Omental fat pad (tissue), 4 donors: ENCODE results near the gene PAX9. TPM values are rescaled to one million over a fixed set of nuclear protein-coding genes. Genes with fewer than 3 reads are reported as not detected.

ENCODE experiments used
- ATAC-seq: fragments of 150-250 bp; one replicate; pipeline ENCODE4 v1.9.1; 2016; ENCODE audit warnings: mild to moderate bottlenecking, moderate library complexity; ENCODE audit not compliant: low FRiP score
- DNase-seq: peaks from one replicate; pipeline ENCODE4 v3.0.0-alpha.2; 2019; ENCODE audit warnings: low spot score
- CTCF ChIP-seq, 3 donors: fragments of 450-650 bp; IDR thresholded peaks; one replicate each; pipeline ENCODE4 v1.5.1; 2016 to 2017; ENCODE audit warnings: antibody characterized with exemption in 3 of 3, mild to moderate bottlenecking in 3 of 3, moderate library complexity in 2 of 3
- total RNA-seq, 4 donors: library from RNA; depleted of rRNA; stranded (reverse); fragments of >200 nt; gene quantifications; one replicate each; pipeline ENCODE4 v1.1.0, GENCODE V29; 2016

PAX9 gene
- total RNA-seq, 4 donors from 2014 or later, result not detected

DNA sequence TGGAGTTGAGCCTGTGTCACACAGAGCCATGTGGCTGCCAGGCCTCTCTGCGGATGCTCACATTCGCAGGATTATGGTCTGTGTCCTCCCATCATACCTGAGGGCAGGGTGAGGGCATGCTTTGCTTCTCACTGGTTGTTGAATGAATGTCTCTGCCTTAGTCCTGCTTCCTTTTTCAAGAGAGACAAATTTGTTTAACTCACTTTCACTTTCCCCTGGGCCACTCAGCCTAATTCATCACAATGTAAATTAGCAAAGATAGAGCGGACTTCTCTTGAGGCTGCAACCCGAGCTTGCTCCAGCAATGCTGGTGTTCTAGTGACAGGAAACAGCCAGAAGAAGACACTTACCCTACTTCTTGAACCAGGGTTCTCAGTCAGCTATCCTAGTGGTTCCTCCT, 35.5 kb upstream of the PAX9 start:
- TF ChIP-seq CTCF (IDR thresholded peaks at IDR 0.05), result no peak
- no peak for ATAC-seq

DNA sequence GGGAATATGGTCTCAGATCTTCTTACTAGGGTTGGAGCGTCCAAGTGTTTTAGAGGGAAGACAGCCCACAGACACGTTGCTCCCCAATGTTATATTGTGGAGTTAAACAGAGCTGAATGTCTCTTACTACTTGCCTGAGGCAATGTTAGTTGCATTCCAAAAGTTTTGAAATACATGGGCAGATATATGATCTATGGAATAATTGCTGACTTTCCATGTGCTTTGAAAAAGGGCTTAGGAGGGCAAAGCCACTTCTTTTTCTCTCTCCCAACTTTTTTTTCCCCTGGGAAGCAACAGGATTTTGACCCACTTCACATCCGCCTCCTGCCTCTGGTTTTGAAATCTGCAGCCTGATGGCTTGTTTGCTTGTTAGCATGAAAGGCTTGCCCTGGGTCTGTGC, 33.7 kb upstream of the PAX9 start:
- ATAC-seq (no peak), DNase-seq (no peak)
- TF ChIP-seq CTCF (IDR thresholded peaks at IDR 0.05), result no peak

More for the DNA sequence above, 35.5 kb upstream of the PAX9 start:
- DNase-seq, result no peak

- ATAC-seq (no peak), DNase-seq (no peak)
- TF ChIP-seq CTCF (IDR thresholded peaks at IDR 0.05), result no peak
These were observed 28.1 kb upstream of the PAX9 start for GRCh38 chr14:36633580-36633979.

GRCh38 chr14:36646664-36647416, 14.8 kb upstream of the PAX9 start:
- no peak for TF ChIP-seq CTCF (IDR thresholded peaks at IDR 0.05)
- DNase-seq, result no peak
- peak; percentile 10 for ATAC-seq

GRCh38 chr14:36647417-36647823, 14.2 kb upstream of the PAX9 start:
- ATAC-seq (peak; percentile 7), DNase-seq (no peak)
- TF ChIP-seq CTCF (IDR thresholded peaks at IDR 0.05), result no peak

DNA sequence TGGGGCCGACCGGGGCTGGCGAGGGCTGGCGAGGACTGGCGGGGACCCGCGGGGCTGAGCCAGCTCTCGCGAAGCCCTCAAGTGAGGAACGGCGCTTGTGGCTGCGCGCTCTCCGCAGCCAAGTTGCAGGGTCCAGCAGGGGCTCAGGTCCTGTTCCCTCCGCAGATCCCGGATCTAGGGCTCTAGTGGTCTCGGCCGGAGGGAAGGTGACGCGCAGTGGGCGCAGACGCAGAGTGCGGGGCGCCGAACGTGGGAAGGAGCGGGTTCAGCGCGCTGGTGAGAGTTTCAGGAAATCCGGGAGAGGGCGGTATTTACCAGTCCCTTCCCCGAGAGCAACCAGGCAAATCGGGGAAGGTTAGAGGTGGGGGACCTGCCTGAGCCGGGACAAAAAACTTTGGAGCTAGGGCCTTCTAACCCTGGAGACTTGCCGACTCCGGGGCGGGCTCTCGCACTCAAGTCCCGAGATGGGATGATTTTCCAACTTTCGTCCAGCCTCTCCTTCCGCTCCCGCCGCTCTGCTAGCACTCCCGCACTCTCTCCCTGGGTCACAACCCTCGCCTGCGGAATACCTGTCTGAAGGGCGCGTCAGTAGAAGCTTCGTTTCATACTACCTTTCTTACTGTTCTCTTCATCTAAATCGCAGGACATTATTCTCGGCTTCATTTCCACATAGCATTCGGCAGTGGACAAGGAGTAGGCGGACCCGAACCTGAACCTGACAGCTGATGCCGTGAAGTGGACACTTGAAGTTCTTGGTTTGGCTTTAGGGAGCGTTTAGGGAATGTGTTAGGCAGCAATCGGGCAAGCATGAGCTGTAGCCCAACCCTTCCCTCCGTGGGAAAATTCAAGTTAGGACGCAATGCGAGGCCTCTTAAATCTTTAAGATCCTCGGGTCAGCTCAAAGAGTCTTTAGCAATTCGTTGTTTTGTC, 13.6 kb upstream of the PAX9 start:
- ATAC-seq (peak; percentile 62), DNase-seq (no peak)
- TF ChIP-seq CTCF (IDR thresholded peaks at IDR 0.05), result no peak
